ENCODE data around the gene CAMK2B. TPM values are rescaled to one million over a fixed set of nuclear protein-coding genes. Genes with fewer than 3 reads are reported as not detected.

CAMK2B gene
- total and polyA plus RNA-seq, 2 of the 13 experiments (the other 11 are each of a cell fraction or from before 2014, with no cell fraction given): 0.27 to 0.48 TPM

DNA sequence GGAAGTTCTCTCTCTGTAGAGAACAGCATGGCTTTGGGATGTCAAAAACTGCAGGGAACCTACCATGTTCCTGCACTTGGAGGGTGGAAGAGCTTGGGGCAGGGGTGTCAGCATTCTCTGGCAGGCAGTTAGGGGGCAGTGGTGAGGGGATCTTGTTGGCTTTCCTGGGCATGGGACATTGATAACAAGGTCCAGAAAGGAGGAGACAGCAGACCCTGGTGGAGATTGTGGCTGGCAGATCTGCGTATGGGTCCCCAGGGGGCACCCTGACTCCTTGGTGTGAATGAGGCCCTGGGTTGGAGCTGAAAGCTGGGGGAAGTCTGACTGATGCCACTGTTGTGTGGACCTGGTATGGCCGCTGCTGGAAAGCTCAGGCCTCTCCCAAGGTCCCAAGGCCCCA, 22.9 kb upstream of the CAMK2B start (continued):
- TF ChIP-seq, protein P1, sequence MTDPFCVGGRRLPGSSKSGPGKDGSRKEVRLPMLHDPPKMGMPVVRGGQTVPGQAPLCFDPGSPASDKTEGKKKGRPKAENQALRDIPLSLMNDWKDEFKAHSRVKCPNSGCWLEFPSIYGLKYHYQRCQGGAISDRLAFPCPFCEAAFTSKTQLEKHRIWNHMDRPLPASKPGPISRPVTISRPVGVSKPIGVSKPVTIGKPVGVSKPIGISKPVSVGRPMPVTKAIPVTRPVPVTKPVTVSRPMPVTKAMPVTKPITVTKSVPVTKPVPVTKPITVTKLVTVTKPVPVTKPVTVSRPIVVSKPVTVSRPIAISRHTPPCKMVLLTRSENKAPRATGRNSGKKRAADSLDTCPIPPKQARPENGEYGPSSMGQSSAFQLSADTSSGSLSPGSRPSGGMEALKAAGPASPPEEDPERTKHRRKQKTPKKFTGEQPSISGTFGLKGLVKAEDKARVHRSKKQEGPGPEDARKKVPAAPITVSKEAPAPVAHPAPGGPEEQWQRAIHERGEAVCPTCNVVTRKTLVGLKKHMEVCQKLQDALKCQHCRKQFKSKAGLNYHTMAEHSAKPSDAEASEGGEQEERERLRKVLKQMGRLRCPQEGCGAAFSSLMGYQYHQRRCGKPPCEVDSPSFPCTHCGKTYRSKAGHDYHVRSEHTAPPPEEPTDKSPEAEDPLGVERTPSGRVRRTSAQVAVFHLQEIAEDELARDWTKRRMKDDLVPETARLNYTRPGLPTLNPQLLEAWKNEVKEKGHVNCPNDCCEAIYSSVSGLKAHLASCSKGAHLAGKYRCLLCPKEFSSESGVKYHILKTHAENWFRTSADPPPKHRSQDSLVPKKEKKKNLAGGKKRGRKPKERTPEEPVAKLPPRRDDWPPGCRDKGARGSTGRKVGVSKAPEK (CRISPR knock-in tag; IDR thresholded peaks at IDR 0.05; ENCODE audit: borderline replicate concordance): no peak
- TF ChIP-seq ZBTB7B (CRISPR knock-in tag; IDR thresholded peaks at IDR 0.05) (no peak), STAG1 (CRISPR knock-in tag; IDR thresholded peaks at IDR 0.05) (peak; percentile 57), SSRP1 (CRISPR knock-in tag; IDR thresholded peaks at IDR 0.05) (no peak), POGZ (CRISPR knock-in tag; IDR thresholded peaks at IDR 0.05) (no peak), RAD21 (CRISPR knock-in tag; IDR thresholded peaks at IDR 0.05) (peak; percentile 27; the same call in 1 of the 2 replicates), NONO (IDR thresholded peaks at IDR 0.05) (no peak), NONO (CRISPR knock-in tag; conservative IDR thresholded peaks at IDR 0.05) (no peak), JUN (CRISPR knock-in tag; IDR thresholded peaks at IDR 0.05) (no peak), ZNF484 (CRISPR knock-in tag; IDR thresholded peaks at IDR 0.05; ENCODE audit: borderline replicate concordance, low read depth) (no peak), MTF2 (CRISPR knock-in tag; IDR thresholded peaks at IDR 0.05; ENCODE audit: borderline replicate concordance) (no peak), TCF7 (IDR thresholded peaks at IDR 0.05; ENCODE audit: low read depth) (no peak), ARNT (IDR thresholded peaks at IDR 0.05) (no peak), ZNF557 (CRISPR knock-in tag; IDR thresholded peaks at IDR 0.05) (no peak), ETV6 (CRISPR knock-in tag; conservative IDR thresholded peaks at IDR 0.05) (no peak), SMC3 (IDR thresholded peaks at IDR 0.05; ENCODE audit: low read length) (peak; percentile 28; the same call in 1 of the 2 replicates), MEF2D (CRISPR knock-in tag; IDR thresholded peaks at IDR 0.05) (no peak), ZNF850 (CRISPR knock-in tag; conservative IDR thresholded peaks at IDR 0.05) (no peak), PAX8 (CRISPR knock-in tag; IDR thresholded peaks at IDR 0.05; ENCODE audit: borderline replicate concordance) (no peak)
- TF ChIP-seq, protein P2, sequence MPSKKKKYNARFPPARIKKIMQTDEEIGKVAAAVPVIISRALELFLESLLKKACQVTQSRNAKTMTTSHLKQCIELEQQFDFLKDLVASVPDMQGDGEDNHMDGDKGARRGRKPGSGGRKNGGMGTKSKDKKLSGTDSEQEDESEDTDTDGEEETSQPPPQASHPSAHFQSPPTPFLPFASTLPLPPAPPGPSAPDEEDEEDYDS (CRISPR knock-in tag; IDR thresholded peaks at IDR 0.05): no peak
- TF ChIP-seq, protein P3, sequence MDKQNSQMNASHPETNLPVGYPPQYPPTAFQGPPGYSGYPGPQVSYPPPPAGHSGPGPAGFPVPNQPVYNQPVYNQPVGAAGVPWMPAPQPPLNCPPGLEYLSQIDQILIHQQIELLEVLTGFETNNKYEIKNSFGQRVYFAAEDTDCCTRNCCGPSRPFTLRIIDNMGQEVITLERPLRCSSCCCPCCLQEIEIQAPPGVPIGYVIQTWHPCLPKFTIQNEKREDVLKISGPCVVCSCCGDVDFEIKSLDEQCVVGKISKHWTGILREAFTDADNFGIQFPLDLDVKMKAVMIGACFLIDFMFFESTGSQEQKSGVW (CRISPR knock-in tag; IDR thresholded peaks at IDR 0.05; ENCODE audit: borderline replicate concordance): no peak
- TF ChIP-seq, protein P4, sequence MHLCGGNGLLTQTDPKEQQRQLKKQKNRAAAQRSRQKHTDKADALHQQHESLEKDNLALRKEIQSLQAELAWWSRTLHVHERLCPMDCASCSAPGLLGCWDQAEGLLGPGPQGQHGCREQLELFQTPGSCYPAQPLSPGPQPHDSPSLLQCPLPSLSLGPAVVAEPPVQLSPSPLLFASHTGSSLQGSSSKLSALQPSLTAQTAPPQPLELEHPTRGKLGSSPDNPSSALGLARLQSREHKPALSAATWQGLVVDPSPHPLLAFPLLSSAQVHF (CRISPR knock-in tag; IDR thresholded peaks at IDR 0.05): no peak
